ENCODE results near the gene EXD3.
"Not testable (repeated sequence)": the region's sequence is repeated elsewhere in the genome, so short reads cannot be mapped to it uniquely, and the experiment has no call there.

EXD3 gene

GRCh38 chr9:137394866-137395665 lies 27.9 kb downstream of the EXD3 start:
- no peak for DNase-seq (ENCODE audit: low spot score)

- no peak for DNase-seq (ENCODE audit: low spot score)
These were observed 29.5 kb downstream of the EXD3 start for GRCh38 chr9:137393176-137394150.

- DNase-seq (ENCODE audit: low spot score): no peak
These were observed 30.5 kb downstream of the EXD3 start for GRCh38 chr9:137392232-137393007.

- DNase-seq (ENCODE audit: low spot score): no peak
These were observed 31.6 kb downstream of the EXD3 start for GRCh38 chr9:137391411-137391754.

- DNase-seq (ENCODE audit: low spot score): no peak
These were observed 32.2 kb downstream of the EXD3 start for GRCh38 chr9:137390553-137391410.

- no peak for DNase-seq (ENCODE audit: low spot score)
These were observed 33.6 kb downstream of the EXD3 start for GRCh38 chr9:137389428-137389746.

GRCh38 chr9:137388589-137389427 lies 34.2 kb downstream of the EXD3 start:
- DNase-seq (ENCODE audit: low spot score): peak; percentile 57

- no peak for DNase-seq (ENCODE audit: low spot score)
These were observed 34.9 kb downstream of the EXD3 start for GRCh38 chr9:137387891-137388560.

- no peak for DNase-seq (ENCODE audit: low spot score)
These were observed 35.7 kb downstream of the EXD3 start for GRCh38 chr9:137387114-137387890.

- not testable (repeated sequence) for DNase-seq (ENCODE audit: low spot score)
These were observed 36.4 kb downstream of the EXD3 start for GRCh38 chr9:137386507-137387113.

- no peak for DNase-seq (ENCODE audit: low spot score)
These were observed 37.8 kb downstream of the EXD3 start for GRCh38 chr9:137385061-137385655.

- no peak for DNase-seq (ENCODE audit: low spot score)
These were observed 38.9 kb downstream of the EXD3 start for GRCh38 chr9:137383784-137384756.

- no peak for DNase-seq (ENCODE audit: low spot score)
These were observed 39.7 kb downstream of the EXD3 start for GRCh38 chr9:137383081-137383783.

- DNase-seq (ENCODE audit: low spot score): peak; percentile 69
These were observed 40.4 kb downstream of the EXD3 start for GRCh38 chr9:137382444-137383080.
